HG03469 (cell line): ENCODE data around the gene HSPA12B.

Source experiments
- ATAC-seq: cut with Tn5 transposase; IDR thresholded peaks from one replicate; pipeline ENCODE4 v1.9.1; 2021; ENCODE audit warnings: mild to moderate bottlenecking, moderate library complexity, moderate number of reproducible peaks; ENCODE audit not compliant: unreplicated experiment

Gene HSPA12B

GRCh38 chr20:3729378-3729777 is 3.1 kb upstream of the HSPA12B start:
- ATAC-seq, result no peak

- ATAC-seq, result no peak
These were observed 2.5 kb upstream of the HSPA12B start for GRCh38 chr20:3729811-3730540.

GRCh38 chr20:3730803-3731672 is 1.4 kb upstream of the HSPA12B start:
- ATAC-seq, result no peak

- no peak for ATAC-seq
These were observed 550 bp upstream of the HSPA12B start for GRCh38 chr20:3731944-3732326.

GRCh38 chr20:3733119-3733995 is 872 bp downstream of the HSPA12B start:
- ATAC-seq, result no peak

- ATAC-seq, result no peak
These were observed 1.8 kb downstream of the HSPA12B start for GRCh38 chr20:3734111-3734843.

GRCh38 chr20:3735768-3736167 is 3.3 kb downstream of the HSPA12B start:
- ATAC-seq, result no peak

GRCh38 chr20:3738111-3739053 is 5.9 kb downstream of the HSPA12B start:
- ATAC-seq, result no peak

- ATAC-seq, result no peak
These were observed 6.8 kb downstream of the HSPA12B start for GRCh38 chr20:3739054-3739925.

- no peak for ATAC-seq
These were observed 7.5 kb downstream of the HSPA12B start for GRCh38 chr20:3739926-3740451.

GRCh38 chr20:3740615-3741301 is 8.3 kb downstream of the HSPA12B start:
- no peak for ATAC-seq

GRCh38 chr20:3741836-3742458 is 9.5 kb downstream of the HSPA12B start:
- no peak for ATAC-seq

- ATAC-seq, result no peak
These were observed 10.8 kb downstream of the HSPA12B start for GRCh38 chr20:3743251-3743650.

- ATAC-seq, result no peak
These were observed 11.6 kb downstream of the HSPA12B start for GRCh38 chr20:3744037-3744436.

GRCh38 chr20:3744806-3745685 is 12.6 kb downstream of the HSPA12B start:
- no peak for ATAC-seq

- no peak for ATAC-seq
These were observed 13.2 kb downstream of the HSPA12B start for GRCh38 chr20:3745686-3746173.
